GM19463 (cell line): Measurements from ENCODE around the gene NR1H3.
"Not testable (repeated sequence)": the region's sequence is repeated elsewhere in the genome, so short reads cannot be mapped to it uniquely, and the experiment has no call there.

ENCODE experiments used
- ATAC-seq: cut with Tn5 transposase; IDR thresholded peaks from one replicate; pipeline ENCODE4 v1.9.1; 2021; ENCODE audit warnings: mild to moderate bottlenecking, moderate library complexity; ENCODE audit not compliant: unreplicated experiment

The NR1H3 gene

GRCh38 chr11:47299078-47299477 is 41.3 kb downstream of the NR1H3 start:
- ATAC-seq = no peak

GRCh38 chr11:47302853-47303252 is 45.1 kb downstream of the NR1H3 start:
- ATAC-seq = no peak

DNA sequence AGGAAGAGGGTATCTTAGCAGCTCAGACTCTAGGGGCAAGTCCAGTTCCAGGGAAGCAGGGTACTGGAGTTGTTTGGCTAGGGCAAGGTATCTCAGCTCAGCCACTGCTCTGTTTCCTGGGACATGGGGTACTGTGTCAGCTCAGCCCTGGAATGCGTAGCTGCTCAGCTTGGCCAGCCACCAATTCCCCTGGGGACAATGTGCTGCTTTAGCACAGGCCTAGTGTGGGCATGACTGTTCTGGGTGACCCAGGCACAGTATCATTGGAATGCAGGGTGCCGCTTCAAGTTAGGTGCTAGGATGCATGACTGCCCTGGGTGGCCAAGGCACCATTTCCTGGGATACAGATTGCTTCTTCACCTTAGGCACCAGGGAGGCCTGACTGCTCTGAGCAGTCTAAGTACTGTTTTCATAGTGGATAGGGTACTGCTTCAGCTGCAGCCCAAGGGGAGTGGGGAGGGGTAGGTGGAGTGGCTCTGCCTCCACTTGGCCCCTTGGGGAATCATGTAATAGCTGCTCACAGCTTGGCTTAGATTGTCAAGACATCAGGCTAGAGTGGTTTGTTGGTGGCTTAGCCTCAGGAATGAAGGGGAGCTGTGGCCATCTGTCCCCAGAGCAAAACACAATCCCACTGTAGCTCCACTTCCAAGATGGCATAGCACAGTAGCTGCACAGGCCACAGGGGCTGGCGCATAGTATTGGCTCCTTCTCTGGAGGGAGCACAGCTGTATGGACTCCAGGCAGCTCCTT is 48.1 kb downstream of the NR1H3 start:
- no peak for ATAC-seq

DNA sequence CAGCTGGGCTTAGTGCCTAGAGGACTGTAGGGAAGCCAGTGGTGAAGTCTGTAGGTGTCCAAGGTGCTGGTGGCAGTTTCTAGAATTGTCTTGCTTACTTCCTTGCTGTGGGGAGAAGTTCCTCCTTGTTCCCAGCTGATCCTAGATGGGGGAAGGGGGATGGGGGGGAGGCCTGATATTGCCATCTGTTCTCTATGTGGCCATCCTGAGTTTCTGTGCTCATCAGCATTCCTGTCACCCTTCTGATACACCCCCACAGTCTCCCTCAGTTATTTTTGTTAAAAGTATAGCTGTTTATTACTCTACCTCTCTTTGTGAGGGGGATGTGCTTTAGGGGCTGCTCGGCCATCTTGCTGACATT is 48.7 kb downstream of the NR1H3 start:
- no peak for ATAC-seq

GRCh38 chr11:47308050-47308823 is 50.4 kb downstream of the NR1H3 start:
- ATAC-seq = no peak

DNA sequence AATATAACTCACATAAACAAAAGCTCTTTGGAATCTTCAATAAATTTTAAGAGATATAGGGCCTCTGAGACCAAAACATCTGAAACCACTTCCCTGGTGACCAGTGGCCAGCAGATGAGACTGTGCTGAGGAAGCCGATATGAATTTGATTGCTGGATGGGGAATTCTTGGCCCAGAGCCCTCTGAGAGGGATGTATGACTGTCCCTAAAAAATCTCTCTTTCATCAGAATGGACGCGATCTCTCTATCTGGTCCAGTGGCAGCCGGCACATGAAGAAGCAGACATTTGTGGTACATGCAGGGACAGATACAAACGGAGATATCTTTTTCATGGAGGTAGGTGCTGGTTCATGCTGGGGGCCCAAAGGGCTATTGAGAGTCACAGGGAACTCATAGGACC is 57.2 kb downstream of the NR1H3 start:
- ATAC-seq = no peak

- not testable (repeated sequence) for ATAC-seq
Observed at GRCh38 chr11:47316501-47316900, 58.7 kb downstream of the NR1H3 start.

DNA sequence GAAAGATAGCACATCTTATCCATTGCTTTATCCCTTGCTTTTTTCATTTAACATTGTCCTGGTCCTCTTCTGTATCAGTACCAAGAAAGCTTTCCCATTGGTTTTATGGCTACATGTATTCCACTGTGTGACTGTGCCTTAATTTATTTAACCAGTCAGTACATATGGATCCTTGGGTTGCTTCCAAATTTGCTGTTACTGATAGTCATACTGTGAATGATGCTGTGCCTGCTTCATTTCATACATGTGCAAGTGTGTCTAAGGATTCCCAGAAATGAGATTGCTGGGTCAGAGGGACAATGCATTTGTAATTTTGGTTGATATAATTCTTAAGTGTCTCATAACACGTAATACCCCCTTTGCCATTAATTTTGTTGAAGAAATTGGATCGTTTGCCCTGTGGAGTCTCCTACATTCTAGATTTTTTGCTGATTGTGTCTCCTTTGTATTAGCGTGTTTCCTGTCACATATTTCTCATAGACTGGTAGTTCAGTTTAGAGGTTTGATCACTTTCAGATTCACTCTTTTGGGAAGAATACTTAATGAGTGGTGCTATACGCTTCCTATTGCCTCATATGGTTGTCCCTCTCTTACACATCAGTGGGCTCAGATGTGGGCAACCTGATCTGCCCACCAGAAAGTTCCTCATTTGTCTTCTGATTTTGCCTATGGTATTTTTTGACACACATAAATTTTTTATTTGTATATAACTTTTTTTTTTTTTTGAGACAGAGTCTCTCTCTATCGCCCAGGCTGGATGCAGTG is 59.5 kb downstream of the NR1H3 start:
- ATAC-seq = peak; percentile 87

GRCh38 chr11:47318166-47318565 is 60.4 kb downstream of the NR1H3 start:
- no peak for ATAC-seq
